ENCODE measurements around the gene PLCB3.

GRCh38 chr11:64299847-64300648 is 48.7 kb downstream of the PLCB3 start, which contains the start of gene CATSPERZ:
- TF ChIP-seq CTCF (IDR thresholded peaks at IDR 0.05) (no peak), POLR2A (IDR thresholded peaks at IDR 0.05) (no peak)

Measured in right lobe of liver (tissue), 4 donors.